Bronchial epithelial cell (primary cell): ENCODE measurements around the gene C8B. TPM values are rescaled to one million over a fixed set of nuclear protein-coding genes. Genes with fewer than 3 reads are reported as not detected.

ENCODE experiments used
- DNase-seq: peaks from one replicate; pipeline ENCODE4 v3.0.0-alpha.2; 2010; ENCODE audit warnings: low read depth
- FAIRE-seq: peaks from 2 replicates; lab custom pipeline; 2011; peaks lifted over from hg19 to GRCh38; lab: Jason Lieb, UNC
- H3K27me3 ChIP-seq: 2 replicates; pipeline ENCODE4 v1.5.1; 2011; ENCODE audit warnings: low read length; ENCODE audit not compliant: control insufficient read depth, insufficient read depth
- H3K36me3 ChIP-seq: 2 replicates; pipeline ENCODE4 v1.5.1; 2011; ENCODE audit warnings: low read length; ENCODE audit not compliant: control insufficient read depth, insufficient read depth
- H3K4me3 ChIP-seq: 2 replicates; pipeline ENCODE4 v1.5.1; 2011; ENCODE audit warnings: mild to moderate bottlenecking, low read depth, low read length, control low read depth
- total RNA-seq: library from RNA; depleted of rRNA; stranded (reverse); fragments of >200 nt; gene quantifications from 2 replicates; pipeline ENCODE4 v1.2.1, GENCODE V29; 2014
- TF ChIP-seq, protein P1 (sequence below): IDR thresholded peaks from 2 replicates; pipeline ENCODE4 v1.5.1; 2011; ENCODE audit warnings: mild to moderate bottlenecking, moderate library complexity, low read length, control low read depth, inconsistent platforms; ENCODE audit not compliant: insufficient read depth, severe bottlenecking

Gene C8B
- total RNA-seq, 1 donor from 2014 or later = not detected

DNA sequence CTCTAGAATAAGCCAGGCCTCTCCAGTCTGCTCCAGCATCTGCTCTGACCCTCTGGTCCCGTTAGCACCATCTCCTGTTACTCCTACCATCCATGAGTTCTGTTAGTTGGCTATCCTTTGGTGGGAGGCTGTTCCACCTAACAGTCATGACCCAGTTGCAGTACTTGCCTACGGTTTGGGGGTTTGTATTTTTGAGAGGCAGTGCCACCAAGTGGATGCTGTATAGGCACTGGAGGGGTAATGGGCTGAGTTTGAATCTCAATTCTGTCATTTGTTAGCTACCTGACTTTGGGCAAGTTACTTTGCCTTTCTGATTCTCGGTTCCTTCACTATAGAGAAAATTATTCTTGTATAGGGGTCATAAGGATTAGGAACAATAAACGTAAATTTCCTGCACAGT is 12.1 kb upstream of the C8B start:
- Histone ChIP-seq H3K4me3 (no peak overlapping the region), H3K36me3 (no peaks in the 10 kb centered on the region), H3K27me3 (no peaks in the 10 kb centered on the region)
- no peak for FAIRE-seq
- TF ChIP-seq, protein P1, sequence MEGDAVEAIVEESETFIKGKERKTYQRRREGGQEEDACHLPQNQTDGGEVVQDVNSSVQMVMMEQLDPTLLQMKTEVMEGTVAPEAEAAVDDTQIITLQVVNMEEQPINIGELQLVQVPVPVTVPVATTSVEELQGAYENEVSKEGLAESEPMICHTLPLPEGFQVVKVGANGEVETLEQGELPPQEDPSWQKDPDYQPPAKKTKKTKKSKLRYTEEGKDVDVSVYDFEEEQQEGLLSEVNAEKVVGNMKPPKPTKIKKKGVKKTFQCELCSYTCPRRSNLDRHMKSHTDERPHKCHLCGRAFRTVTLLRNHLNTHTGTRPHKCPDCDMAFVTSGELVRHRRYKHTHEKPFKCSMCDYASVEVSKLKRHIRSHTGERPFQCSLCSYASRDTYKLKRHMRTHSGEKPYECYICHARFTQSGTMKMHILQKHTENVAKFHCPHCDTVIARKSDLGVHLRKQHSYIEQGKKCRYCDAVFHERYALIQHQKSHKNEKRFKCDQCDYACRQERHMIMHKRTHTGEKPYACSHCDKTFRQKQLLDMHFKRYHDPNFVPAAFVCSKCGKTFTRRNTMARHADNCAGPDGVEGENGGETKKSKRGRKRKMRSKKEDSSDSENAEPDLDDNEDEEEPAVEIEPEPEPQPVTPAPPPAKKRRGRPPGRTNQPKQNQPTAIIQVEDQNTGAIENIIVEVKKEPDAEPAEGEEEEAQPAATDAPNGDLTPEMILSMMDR = no peak
- no peak for DNase-seq

DNA sequence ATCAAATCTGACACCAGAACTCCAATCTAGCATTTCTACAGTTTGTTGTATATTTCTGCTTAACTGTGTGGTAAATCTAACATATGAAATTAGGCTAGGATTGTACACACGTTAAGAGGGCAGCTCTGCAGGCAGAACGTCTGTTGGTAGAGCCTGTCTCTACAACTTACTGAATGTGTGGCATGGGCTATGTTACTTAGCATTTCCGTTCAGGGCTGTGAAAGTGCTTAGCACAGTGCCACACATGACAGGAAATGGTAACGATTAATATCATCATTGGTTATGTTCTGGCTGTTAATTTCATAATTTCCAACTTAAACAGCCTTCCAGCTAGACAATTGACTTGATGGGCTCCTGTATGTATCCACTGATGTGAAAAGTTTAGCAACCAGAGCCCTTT is 9.6 kb upstream of the C8B start:
- Histone ChIP-seq H3K36me3 (no peaks in the 10 kb centered on the region), H3K4me3 (no peak overlapping the region), H3K27me3 (no peaks in the 10 kb centered on the region)
- DNase-seq (no peak), FAIRE-seq (peak; percentile 81)
- TF ChIP-seq, protein P1 = no peak

DNA sequence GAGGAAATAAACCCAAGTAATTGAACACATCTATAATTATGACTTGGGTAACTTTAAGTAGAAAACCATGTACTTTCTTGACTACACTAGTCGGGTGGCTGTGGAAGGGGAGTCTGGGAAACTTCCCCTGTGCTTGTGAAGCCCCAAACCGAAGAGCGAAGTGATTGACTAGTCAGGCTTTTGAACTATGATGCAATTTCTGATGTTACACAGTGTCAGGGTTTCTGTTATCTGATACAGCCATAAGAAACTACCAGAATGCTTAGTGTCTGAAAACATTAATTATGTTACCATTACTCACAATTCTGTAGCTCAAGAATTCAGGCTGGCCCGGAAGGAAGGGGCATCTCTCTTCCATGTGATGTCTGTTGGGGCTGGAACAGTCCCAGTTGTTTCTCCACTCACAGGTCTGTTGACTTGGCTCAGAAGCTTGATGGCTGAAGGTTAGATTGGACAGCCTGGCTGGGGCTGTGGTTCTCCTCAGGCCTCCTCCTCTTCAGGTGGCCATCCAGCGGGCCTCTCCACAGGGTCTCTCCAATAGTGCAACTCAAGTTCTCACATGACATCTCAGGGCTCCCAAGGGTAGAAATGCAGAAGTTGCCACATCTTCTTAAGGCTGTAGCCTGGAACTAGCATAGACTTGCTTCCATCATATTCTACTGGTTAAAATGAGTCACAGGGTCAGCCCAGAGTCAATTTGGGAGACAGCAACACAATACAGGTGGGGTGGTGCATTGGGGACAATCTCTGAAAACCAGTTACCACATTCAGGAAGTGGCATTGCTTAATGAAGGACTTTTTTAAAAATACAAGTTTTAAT is 8.3 kb upstream of the C8B start:
- Histone ChIP-seq H3K27me3 (no peaks in the 10 kb centered on the region), H3K4me3 (no peak overlapping the region), H3K36me3 (no peaks in the 10 kb centered on the region)
- DNase-seq (peak; percentile 89), FAIRE-seq (no peak)
- TF ChIP-seq, protein P1 = no peak

DNA sequence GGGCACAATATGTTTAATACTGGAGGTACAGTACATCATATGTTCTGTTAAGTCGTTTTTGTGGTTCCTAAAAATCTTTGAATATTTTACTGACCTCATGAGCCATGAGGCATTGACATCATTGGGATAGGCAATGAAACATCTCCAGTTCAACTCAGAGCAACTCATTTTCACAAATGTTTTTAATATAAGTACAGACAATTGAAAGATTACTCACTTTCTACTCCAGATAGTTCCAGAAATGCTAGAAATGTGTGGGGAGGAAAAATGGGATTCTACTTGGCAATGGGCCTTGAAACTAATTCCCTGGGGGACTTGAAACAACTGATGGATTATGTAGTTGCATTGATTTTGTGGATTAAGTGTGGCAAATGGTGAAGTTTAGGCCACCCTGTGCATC is 7.2 kb upstream of the C8B start:
- no peak for DNase-seq
- TF ChIP-seq, protein P1 = no peak
- FAIRE-seq = no peak
- H3K36me3 ChIP-seq = no peaks in the 10 kb centered on the region
- no peak overlapping the region for H3K4me3 ChIP-seq
- H3K27me3 ChIP-seq = no peaks in the 10 kb centered on the region

DNA sequence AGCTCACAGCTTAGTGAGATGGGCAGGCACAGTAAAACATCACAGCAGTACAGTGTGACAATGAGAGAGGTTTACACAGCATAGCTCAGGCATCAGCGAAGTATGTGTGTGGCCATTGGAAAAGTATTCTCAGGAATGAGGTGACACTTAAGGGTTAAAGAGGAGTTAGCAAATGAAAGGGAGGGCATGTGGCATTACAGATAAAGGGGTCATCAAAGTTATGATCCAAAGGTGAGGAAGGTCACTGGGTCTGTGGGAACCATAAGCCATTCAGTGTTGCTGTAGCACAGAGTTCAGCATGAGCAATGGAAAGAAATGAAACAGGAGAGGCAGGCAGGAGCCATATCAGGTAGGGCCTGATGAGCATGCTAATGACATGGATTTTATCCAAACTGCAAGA is 4.5 kb upstream of the C8B start:
- TF ChIP-seq, protein P1 = no peak
- no peak for FAIRE-seq
- no peaks in the 10 kb centered on the region for H3K36me3 ChIP-seq
- H3K27me3 ChIP-seq = no peaks in the 10 kb centered on the region
- no peak overlapping the region for H3K4me3 ChIP-seq
- DNase-seq = no peak

- TF ChIP-seq, protein P1 = no peak
- FAIRE-seq (peak; percentile 84), DNase-seq (peak; percentile 87)
- no peak overlapping the region for H3K4me3 ChIP-seq
- H3K36me3 ChIP-seq = no peaks in the 10 kb centered on the region
- no peaks in the 10 kb centered on the region for H3K27me3 ChIP-seq
Measured at GRCh38 chr1:56968878-56969495, 3.2 kb upstream of the C8B start.
